NCI-H2196 (cell line): Measurements from ENCODE around the gene LBX2.
"Not testable (repeated sequence)": the region's sequence is repeated elsewhere in the genome, so short reads cannot be mapped to it uniquely, and the experiment has no call there.

ENCODE experiments used
- DNase-seq: peaks from one replicate; lab custom pipeline; 2025; ENCODE audit not compliant: unreplicated experiment; lab: John Stamatoyannopoulos, UW

LBX2 gene

DNA sequence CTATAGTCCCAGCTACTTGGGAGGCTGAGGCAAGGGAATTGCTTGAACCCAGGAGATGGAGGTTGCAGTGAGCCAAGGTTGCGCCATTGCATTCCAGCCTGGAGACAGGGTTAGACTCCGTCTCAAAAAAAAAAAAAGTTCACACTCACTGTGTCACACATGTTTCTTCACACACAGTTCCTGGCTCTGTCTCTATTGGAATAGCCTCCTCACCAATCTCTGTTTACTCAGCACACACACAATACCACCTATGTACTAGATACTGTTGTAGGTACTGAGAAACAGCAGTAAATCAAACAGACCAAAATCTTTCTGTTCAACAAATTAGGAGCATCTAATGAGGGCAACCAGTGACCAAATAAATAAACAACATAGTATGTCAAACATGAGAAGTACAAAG, 13.3 kb downstream of the LBX2 start:
- DNase-seq, result no peak

DNA sequence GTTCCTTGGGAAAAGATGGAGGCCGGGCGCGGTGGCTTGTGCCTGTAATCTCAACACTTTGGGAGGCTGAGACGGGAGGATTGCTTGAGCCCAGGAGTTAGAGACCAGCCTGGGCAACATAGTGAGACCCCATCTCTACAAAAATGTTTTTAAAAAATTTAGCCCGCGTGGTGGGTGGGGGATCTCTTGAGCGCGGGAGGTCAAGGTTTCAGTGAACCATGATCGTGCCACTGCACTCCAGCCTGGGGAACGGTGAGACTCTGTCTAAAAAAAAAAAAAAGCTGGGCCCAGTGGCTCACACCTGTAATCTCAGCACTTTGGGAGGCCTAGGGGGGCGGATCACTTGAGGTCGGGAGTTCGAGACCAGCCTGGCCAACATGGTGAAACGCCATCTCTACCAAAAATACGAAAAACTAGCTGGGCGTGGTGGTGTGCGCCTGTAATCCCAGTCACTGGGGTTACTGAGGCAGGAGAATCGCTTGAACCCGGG, 15.7 kb downstream of the LBX2 start:
- DNase-seq, result not testable (repeated sequence)

DNA sequence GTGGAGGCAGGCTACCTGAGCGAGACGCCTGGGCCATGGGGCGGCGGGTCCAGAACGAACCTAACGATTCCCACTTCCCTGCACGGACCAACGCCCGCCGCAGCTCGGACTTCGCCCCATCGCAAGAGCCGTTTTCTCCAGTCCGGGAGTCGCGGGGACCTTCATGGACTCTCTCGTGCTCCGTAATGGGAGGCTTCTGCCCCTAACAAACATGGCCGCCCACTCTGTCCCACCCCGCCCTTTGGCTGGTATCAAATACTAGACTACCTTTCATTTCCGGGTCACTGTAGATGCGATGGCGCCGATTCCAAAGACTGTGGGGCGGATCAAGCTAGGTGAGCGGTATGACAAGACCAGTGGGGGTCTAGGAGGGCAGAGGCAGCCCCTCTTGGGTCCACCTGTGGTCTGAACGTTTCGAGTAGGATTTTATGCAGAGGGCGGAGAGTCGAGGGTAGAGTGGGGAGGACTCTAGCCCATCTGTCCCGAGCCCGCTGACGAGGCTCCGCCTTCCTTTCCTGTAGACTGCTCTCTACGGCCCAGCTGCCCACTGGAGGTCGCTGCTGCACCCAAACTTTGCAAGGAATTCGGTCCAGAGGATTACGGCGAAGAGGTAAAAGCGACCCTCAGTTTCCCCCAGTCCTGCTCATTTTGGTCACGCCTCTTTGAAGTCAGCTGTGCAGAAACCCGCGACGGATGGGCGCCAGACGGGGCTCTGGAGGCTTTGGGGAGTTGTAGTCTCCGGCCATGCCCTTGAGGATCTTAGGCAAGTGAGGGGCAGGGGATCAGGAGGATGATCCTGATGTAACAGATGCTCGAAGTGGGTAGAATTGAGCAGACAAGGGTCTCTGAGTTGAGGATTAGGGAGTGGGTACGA, 16.4 kb downstream of the LBX2 start, which contains the start of the genes CCDC142 and TTC31:
CCDC142 (minus strand) TSS at position 198 of the 874 bp plus-strand sequence; CDS start at position 37, 161 bp downstream.
TTC31 (plus strand) TSS at position 281 of the 874 bp plus-strand sequence; CDS start at position 296, 15 bp downstream.
- peak; percentile 77 for DNase-seq

DNA sequence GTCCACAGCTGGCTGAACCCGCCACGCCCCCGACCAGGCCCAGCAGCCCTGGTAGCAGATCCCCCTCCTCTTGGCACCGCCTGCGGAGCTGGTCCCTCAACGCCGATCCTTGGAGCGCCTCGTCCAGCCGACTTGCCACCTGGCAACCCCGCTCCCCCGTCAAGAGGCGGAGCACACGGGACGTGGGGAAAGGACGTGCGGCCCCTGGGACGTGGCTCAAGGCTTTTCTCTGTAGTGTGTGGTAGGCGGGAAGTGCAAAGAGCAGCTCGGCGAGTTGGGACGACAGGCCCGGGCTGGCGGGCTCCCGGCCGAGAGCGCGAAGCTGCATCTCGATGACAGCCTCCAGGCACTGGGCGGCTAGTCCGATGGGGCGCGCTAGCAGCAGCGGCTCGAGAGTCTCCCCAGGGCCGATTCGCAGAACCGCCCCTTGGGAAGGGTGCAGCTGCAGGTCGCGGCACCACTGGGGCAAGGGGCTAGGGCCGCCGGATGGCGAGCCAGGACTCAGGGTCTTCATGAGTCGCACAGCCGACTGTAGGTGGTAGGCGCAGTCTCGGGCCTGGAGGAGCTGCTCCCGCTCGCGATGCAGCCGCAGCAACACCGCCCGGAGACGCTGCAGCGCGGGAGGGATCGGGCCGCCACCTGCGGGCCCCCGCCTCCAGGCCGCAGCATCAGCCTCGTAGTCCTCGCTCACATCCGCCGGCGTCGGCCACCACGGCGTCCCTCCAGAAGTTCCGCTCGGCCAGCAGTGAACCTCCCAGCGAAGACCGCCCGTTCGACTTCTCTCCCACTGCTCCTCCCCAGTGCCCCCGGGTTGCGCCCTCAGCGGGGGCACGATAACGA, 17.2 kb downstream of the LBX2 start:
- DNase-seq, result no peak

DNA sequence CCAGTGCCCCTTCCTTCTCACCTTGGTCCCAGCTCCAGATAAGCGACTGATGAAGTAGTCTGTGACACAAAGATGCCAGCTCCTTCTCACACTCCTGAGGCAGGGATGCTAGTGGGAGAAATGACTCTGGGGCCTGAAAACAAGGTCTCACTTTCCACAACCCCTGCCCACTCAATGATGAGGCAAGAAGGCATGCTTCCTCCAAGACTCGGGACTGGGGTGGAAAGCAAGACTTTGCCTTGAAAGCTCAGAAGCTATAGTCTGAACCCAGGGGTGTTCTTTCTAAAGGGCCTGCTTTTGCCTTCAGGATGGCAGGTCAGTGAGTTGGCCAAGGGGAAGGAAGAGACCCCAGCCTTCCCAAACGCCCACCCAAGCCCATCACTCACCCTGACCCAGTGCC, 18.0 kb downstream of the LBX2 start:
- no peak for DNase-seq

DNA sequence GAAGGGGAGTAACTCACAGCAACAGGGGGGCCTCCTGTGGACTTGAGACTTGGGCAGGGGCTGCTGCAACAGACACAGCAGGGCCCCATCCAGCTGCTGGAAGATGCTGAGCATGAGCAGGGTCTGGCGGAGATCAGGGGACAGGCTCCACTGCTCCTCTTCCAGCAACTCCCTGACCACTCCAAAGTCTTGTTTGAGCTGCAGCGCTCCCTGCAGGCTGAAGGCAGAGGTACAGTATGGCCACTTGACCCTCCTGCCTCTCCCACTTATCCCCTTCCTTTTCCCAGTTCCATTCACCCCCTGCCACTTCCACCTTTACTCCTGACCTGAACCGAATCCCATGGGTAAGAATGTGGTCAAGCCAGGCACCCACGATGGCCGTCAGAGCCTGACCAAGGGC, 24.5 kb downstream of the LBX2 start:
- peak; percentile 1 for DNase-seq

DNA sequence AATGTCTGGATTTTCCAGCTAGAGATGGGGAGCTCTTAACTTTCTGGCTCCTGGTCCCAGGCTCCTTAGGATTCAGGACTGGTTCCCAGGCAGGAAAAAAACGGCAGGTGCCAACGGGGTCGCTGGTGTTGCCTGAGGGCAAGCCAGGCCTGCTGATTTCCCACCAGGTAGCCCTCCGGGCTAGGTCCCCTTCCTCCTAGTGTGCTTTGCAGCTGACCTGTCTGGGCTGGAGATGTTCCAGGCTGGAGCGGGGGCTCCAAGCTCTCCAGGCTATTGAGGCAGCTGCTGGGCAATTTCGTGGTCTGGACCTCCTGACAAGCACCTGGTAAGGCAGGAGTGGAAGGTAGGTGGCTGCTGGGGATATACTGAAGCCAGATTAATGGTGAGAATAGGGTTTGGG, 24.9 kb downstream of the LBX2 start:
- no peak for DNase-seq

DNA sequence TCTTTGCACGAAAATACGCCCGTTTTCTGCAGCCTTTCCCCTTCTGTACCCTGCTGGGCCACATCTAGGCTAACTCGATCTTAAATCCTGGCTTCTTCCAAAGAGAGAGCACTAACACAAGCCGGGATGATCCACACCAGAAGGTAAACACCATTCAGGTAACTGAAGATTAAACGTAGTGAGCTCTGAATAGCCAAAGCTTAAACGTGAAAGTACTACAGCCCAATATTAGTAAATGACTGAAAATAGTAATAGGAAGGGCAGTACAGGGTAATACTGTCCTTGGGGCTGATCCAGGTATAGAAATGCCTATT, 26.5 kb downstream of the LBX2 start:
- DNase-seq, result no peak

DNA sequence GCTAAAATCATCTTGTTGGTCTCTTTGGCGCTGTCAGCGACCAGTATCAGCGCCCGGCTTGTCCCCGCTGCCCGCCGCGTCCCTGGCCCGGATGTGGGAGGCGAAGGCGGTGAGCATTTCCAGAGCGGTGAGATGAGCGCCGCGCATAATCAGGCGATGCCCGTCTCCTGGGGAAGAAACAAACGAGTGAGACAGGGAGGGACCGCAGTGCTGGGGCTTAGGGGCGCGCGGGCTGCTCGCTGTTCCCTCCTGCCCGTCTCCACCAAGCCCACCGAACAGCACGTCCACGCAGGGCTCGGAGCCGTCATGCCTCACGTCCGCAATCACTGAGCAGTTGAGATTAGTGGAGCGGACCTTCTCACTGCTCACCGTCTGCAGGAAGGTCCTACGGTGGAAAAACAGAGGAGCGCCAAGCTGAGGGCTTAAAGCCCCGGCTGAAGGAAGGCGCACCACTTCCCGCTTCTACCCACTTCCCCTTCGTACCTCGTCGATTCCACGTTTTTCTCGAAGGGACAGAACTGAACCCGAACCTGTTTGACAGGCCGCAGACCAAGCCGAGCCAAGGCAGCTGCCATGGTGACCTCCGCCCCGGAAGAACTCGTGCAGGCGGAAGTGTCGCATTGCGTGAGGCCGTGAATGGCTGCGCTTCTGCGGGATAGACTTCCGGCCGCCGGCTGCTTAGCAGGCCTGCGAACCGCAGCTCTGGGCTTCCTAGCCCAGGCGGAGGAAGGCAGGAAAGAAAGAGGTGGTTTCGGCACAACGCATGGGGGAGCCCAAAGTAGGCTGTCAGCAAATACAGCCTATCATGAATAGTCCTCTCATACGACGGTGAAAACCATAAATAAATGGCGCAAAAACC, 27.1 kb downstream of the LBX2 start, which contains the start of gene MRPL53:
MRPL53 (minus strand) TSS at position 595 of the 859 bp plus-strand sequence; CDS start at position 575, 20 bp downstream.
- DNase-seq, result peak; percentile 76

DNA sequence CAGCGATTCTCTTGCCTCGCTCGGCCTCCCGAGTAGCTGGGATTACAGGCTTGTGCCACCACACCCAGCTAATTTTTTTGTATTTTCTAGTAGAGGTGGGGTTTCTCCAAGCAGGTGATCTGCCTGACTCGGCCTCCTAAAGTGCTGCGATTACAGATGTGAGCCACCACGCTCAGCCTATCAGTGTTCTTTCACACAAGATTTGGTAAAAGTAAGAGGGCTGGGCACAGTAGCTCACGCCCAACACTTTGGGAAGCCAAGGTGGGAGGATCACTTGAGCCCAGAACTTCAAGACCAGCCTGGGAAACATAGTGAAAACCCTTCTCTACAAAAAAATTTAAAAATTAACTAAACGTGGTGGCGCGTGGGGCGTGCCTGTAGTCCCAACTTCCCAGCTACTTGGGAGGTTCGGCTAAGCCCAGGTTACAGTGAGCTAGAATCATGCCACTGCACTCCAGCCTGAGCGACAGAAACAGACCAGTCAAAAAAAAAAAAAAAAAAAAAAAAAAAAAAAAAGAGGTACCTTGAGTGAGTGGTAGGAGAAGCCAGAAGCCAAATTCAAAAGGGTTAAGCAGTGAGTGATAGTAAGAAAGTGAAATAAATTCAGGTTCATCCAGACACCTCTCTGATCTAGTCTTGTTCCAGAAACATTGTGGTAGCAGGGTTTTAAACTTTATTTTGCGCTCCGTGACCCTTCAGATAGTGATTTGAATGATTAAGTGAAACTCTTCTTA, 27.9 kb downstream of the LBX2 start:
- DNase-seq, result no peak

DNA sequence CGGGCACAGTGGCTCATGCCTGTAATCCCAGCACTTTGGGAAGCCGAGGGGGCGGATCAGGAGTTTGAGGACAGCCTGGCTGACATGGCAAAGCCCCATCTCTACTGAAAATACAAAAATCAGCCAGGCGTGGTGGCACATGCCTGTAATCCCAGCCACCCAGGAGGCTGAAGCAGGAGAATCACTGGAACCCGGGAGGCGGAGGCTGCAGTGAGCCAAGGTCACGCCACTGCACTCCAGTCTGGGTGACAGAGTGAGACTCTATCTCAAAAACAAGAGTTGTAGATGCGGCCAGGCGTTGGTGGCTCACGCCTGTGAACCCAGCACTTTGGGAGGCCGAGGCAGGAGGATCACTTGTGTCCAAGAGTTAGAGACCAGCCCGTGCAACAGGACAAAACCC, 28.7 kb downstream of the LBX2 start:
- DNase-seq, result not testable (repeated sequence)

DNA sequence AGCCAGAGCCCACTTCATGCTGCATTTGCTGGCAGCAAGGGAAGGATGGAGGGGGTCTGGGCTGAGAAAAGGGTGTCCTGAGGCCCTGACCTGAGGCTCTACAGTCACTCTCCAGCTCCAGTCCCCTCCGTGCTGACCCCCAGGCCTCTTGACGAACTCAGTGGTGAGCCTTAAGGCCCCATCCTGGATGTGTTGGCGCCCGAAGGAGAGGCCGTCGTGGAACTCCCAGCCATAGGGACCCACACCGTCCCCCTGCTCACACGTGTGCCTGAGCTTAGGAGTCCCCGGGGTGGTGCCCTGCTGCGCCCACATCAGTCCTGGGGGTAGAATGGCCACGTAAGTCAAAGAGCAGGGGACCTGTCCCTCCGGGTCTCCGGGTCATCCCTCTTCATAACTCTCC, 35.0 kb downstream of the LBX2 start:
- DNase-seq, result no peak

DNA sequence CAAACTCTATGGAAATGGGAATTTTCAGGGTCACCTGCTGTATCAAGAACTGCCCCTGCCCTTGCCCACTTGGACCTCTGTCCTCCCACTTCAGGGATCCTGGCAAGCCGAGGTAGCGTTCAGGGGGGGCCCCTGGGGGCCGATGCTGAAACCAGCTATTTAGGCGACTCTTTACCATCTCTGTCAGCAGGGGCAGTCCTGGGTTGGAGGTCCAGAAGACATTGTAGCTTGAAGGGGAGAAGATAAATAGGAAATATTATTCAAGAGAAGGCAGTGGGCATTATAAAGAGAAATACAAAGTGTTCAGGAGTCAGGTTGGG, 36.7 kb downstream of the LBX2 start:
- no peak for DNase-seq

DNA sequence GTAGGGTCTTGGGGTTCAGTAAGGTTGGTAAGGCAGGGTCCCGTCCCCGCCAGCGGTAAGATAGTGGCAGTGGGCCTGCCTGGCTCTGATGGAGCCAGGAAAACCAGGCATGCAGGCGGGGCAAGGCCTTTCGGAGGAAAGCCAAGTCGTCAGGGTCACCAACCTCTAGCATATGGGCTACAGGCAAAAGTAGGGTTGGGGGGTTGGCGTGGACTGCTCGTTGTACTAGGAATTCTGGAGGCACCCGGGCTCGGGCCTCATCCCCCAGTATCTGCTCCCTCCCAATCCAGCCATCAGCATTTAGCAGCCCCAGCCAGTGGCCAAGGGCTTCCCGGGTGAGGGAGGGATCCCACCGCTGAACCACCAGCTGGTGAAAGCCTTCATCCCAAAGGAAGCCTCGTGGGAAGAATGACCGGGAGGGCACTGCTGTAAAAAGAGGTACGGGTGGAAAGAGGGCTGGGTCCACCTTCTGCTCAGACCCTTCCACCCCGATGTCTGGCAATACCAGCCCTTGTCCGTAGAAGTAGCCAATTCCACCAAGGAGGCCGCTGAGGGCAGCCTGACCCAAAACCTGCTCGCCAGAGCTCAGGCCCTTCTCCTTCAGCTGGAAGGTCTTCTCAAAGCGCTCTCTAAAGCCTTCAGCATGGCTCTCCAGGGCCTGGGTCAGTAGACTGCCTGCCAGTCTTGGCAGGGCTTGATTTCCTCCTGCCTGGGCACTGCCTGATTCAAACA, 37.2 kb downstream of the LBX2 start:
- DNase-seq, result no peak

DNA sequence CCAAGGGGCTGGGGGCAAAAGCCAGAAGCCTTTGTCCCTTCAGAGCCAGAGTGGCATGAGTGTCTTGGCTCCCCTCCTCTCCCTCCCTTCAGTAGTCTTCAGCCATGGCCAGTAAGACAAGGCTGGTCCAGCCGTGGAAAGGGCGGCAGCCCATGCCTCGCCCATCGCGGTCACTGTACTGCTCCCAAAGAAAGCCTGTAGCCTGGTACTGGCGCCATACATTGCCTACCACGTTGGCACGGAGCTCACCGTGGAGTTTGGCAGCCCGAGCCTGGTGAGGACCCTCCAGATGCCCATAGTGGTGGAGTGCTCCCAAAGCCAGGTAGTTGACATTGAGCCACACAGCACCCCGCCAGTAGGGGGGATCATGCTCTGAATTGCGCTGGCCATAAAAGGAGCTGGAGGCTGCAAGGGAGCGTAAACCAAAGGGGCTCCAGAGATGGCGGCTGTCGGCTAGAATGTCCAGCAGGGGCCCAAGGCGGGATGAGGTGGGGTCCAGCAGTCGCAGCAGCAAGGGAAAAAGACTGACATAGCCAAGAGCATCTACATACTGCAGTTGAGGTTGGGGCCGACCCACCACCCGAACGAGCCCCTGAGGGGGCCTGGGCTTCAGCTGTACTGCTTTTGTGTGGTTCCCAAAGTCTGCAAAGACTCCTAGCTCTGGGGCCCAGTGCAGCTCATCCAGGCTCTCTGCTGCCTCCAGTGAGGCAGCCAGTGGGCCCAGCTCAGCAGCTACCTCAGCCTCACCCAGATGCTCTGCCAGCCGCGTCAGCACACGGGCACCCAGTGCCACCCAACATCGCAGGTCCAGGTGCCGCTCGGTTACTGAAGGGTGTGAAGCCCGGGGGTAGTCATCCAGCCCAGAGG, 38.0 kb downstream of the LBX2 start:
- no peak for DNase-seq

DNA sequence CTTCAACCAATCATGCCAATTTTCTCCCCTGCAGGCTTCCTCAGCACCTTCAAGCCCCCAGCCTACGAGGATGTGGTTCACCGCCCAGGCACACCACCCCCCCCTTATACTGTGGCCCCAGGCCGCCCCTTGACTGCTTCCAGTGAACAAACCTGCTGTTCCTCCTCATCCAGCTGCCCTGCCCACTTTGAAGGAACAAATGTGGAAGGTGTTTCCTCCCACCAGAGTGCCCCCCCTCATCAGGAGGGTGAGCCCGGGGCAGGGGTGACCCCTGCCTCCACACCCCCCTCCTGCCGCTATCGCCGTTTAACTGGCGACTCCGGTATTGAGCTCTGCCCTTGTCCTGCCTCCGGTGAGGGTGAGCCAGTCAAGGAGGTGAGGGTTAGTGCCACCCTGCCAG, 39.2 kb downstream of the LBX2 start:
- not testable (repeated sequence) for DNase-seq

DNA sequence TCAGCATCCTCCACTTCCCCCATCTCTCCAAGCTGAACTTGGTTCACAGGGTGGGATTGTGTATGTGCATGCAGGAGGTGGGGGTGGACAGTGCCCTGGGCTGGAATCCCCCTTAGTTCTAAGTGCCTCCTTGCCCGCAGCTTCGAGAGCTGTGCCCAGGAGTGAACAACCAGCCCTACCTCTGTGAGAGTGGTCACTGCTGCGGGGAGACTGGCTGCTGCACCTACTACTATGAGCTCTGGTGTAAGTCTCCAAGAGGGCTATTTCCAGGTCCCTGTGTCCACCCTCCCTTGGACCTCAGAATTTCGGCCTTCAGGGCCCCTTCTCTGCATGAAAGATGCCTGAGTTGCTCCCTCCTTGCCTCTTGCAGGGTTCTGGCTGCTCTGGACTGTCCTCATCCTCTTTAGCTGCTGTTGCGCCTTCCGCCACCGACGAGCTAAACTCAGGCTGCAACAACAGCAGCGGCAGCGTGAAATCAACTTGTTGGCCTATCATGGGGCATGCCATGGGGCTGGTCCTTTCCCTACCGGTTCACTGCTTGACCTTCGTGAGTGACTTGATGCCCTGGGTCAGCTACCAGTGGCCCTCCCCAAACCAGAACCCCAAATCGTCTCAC, 39.8 kb downstream of the LBX2 start:
- DNase-seq, result not testable (repeated sequence)

DNA sequence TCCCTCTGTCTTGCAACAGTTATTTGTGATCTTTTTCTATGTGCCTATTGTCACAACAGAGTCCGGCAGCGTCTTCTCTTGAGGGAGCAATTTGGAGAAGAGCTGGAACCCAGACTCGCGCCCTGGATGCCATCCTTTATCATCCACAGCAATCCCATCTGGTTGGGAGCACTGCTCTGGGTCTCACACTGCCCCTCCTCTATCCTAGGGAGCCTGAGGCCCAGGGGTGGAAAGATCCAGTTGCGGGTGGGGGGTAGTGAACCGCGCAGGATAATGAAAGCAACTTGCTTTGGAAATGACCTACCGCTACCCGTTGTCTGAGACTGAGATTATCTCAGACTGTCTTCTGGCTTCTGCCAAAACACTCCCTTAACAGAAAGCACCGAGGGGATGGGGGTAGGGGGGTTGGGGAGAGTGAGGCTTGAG, 40.5 kb downstream of the LBX2 start:
- no peak for DNase-seq
